ENCODE results near the gene SLC2A6. TPM values are rescaled to one million over a fixed set of nuclear protein-coding genes. Genes with fewer than 3 reads are reported as not detected.
A peak's percentile ranks its signal among the peaks of the same experiment; 100 is the strongest.
"Not testable (repeated sequence)": the region's sequence is repeated elsewhere in the genome, so short reads cannot be mapped to it uniquely, and the experiment has no call there.

SLC2A6 gene
- total RNA-seq, 1 donor from 2014 or later, result 24.3 TPM

DNA sequence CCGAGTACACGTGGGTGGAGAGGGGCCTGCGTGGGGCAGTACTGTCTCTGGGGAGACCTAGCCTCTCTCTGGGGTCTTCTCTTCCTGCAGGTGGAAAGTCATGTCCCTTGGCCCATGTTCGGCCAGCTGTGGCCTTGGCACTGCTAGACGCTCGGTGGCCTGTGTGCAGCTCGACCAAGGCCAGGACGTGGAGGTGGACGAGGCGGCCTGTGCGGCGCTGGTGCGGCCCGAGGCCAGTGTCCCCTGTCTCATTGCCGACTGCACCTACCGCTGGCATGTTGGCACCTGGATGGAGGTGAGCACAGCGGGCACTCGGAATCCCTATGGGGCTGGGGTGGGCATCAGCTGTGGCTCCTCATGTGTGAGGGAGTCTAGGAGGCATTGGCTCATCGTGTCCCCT, 24.6 kb downstream of the SLC2A6 start:
- no peak overlapping the region for H3K4me3 ChIP-seq (ENCODE audit: insufficient read depth, low read depth, low read length)
- Mint-ChIP-seq H3K4me3 (ENCODE audit: unreplicated experiment) (no peak overlapping the region), H3K9me3 (ENCODE audit: unreplicated experiment) (no peaks in the 10 kb centered on the region), H3K27ac (ENCODE audit: unreplicated experiment) (no peak overlapping the region), H3K36me3 (ENCODE audit: low read depth, unreplicated experiment) (no peaks in the 10 kb centered on the region), H3K27me3 (ENCODE audit: low read depth, unreplicated experiment) (peaks cover 9% of the 10 kb centered on the region), H3K4me1 (ENCODE audit: low read depth, unreplicated experiment) (no peaks in the 10 kb centered on the region)
- no peak overlapping the region for H2AFZ ChIP-seq (ENCODE audit: low read depth, low read length)
- H3K4me2 ChIP-seq (ENCODE audit: low read length), result no peak overlapping the region
- no peak for TF ChIP-seq CTCF (IDR thresholded peaks at IDR 0.05; ENCODE audit: insufficient read depth, low read depth, low read length)
- TF ChIP-seq EZH2 (IDR thresholded peaks at IDR 0.05; ENCODE audit: insufficient read depth, low read length), result no peak
- peaks cover 6% of the 10 kb centered on the region for H3K27me3 ChIP-seq (ENCODE audit: insufficient read depth, low read length)
- H3K36me3 ChIP-seq (ENCODE audit: insufficient read depth, low read length), result no peaks in the 10 kb centered on the region
- no peak overlapping the region for H3K9ac ChIP-seq (ENCODE audit: low read length)
- FAIRE-seq (no peak), DNase-seq (ENCODE audit: low read depth) (no peak)
- H3K79me2 ChIP-seq (ENCODE audit: insufficient read depth, low read length), result no peaks in the 10 kb centered on the region
- H3K9me3 ChIP-seq (ENCODE audit: insufficient read depth, low read depth, low read length), result no peaks in the 10 kb centered on the region
- no peaks in the 10 kb centered on the region for H4K20me1 ChIP-seq (ENCODE audit: insufficient read depth, low read length)
- H3K4me1 ChIP-seq (ENCODE audit: insufficient read depth, low read length), result peaks cover 3% of the 10 kb centered on the region
- no peak overlapping the region for H3K27ac ChIP-seq (ENCODE audit: low read depth, low read length)

GRCh38 chr9:133453651-133454050, 25.2 kb downstream of the SLC2A6 start:
- TF ChIP-seq CTCF (IDR thresholded peaks at IDR 0.05; ENCODE audit: insufficient read depth, low read depth, low read length), result no peak
- TF ChIP-seq EZH2 (IDR thresholded peaks at IDR 0.05; ENCODE audit: insufficient read depth, low read length), result no peak
- no peak overlapping the region for H2AFZ ChIP-seq (ENCODE audit: low read depth, low read length)
- H3K27me3 ChIP-seq (ENCODE audit: insufficient read depth, low read length), result peaks cover 6% of the 10 kb centered on the region
- Mint-ChIP-seq H3K27ac (ENCODE audit: unreplicated experiment) (no peak overlapping the region), H3K4me1 (ENCODE audit: low read depth, unreplicated experiment) (no peaks in the 10 kb centered on the region), H3K9me3 (ENCODE audit: unreplicated experiment) (no peaks in the 10 kb centered on the region), H3K27me3 (ENCODE audit: low read depth, unreplicated experiment) (peaks cover 11% of the 10 kb centered on the region), H3K36me3 (ENCODE audit: low read depth, unreplicated experiment) (no peaks in the 10 kb centered on the region), H3K4me3 (ENCODE audit: unreplicated experiment) (no peak overlapping the region)
- H3K4me3 ChIP-seq (ENCODE audit: insufficient read depth, low read depth, low read length), result no peak overlapping the region
- no peak overlapping the region for H3K4me2 ChIP-seq (ENCODE audit: low read length)
- H3K9ac ChIP-seq (ENCODE audit: low read length), result no peak overlapping the region
- H4K20me1 ChIP-seq (ENCODE audit: insufficient read depth, low read length), result no peaks in the 10 kb centered on the region
- H3K4me1 ChIP-seq (ENCODE audit: insufficient read depth, low read length), result no peaks in the 10 kb centered on the region
- FAIRE-seq, result no peak
- H3K27ac ChIP-seq (ENCODE audit: low read depth, low read length), result no peak overlapping the region
- no peaks in the 10 kb centered on the region for H3K79me2 ChIP-seq (ENCODE audit: insufficient read depth, low read length)
- H3K9me3 ChIP-seq (ENCODE audit: insufficient read depth, low read depth, low read length), result no peaks in the 10 kb centered on the region
- H3K36me3 ChIP-seq (ENCODE audit: insufficient read depth, low read length), result no peaks in the 10 kb centered on the region
- DNase-seq (ENCODE audit: low read depth), result peak; percentile 10

- no peaks in the 10 kb centered on the region for H3K79me2 ChIP-seq (ENCODE audit: insufficient read depth, low read length)
- H3K4me2 ChIP-seq (ENCODE audit: low read length), result no peak overlapping the region
- H2AFZ ChIP-seq (ENCODE audit: low read depth, low read length), result no peak overlapping the region
- no peak for FAIRE-seq
- H3K4me1 ChIP-seq (ENCODE audit: insufficient read depth, low read length), result no peaks in the 10 kb centered on the region
- Mint-ChIP-seq H3K27ac (ENCODE audit: unreplicated experiment) (no peak overlapping the region), H3K4me1 (ENCODE audit: low read depth, unreplicated experiment) (no peaks in the 10 kb centered on the region), H3K27me3 (ENCODE audit: low read depth, unreplicated experiment) (peaks cover 13% of the 10 kb centered on the region), H3K9me3 (ENCODE audit: unreplicated experiment) (no peaks in the 10 kb centered on the region), H3K4me3 (ENCODE audit: unreplicated experiment) (no peak overlapping the region), H3K36me3 (ENCODE audit: low read depth, unreplicated experiment) (no peaks in the 10 kb centered on the region)
- H3K4me3 ChIP-seq (ENCODE audit: insufficient read depth, low read depth, low read length), result no peak overlapping the region
- H3K9me3 ChIP-seq (ENCODE audit: insufficient read depth, low read depth, low read length), result no peaks in the 10 kb centered on the region
- H3K9ac ChIP-seq (ENCODE audit: low read length), result no peak overlapping the region
- H3K27ac ChIP-seq (ENCODE audit: low read depth, low read length), result no peak overlapping the region
- no peak for DNase-seq (ENCODE audit: low read depth)
- no peaks in the 10 kb centered on the region for H3K36me3 ChIP-seq (ENCODE audit: insufficient read depth, low read length)
- TF ChIP-seq EZH2 (IDR thresholded peaks at IDR 0.05; ENCODE audit: insufficient read depth, low read length), result no peak
- TF ChIP-seq CTCF (IDR thresholded peaks at IDR 0.05; ENCODE audit: insufficient read depth, low read depth, low read length), result no peak
- peaks cover 6% of the 10 kb centered on the region for H3K27me3 ChIP-seq (ENCODE audit: insufficient read depth, low read length)
- H4K20me1 ChIP-seq (ENCODE audit: insufficient read depth, low read length), result no peaks in the 10 kb centered on the region
These were observed 26.3 kb downstream of the SLC2A6 start for GRCh38 chr9:133452562-133452961.

- H3K9me3 Mint-ChIP-seq (ENCODE audit: unreplicated experiment); H3K4me1 ChIP-seq (ENCODE audit: insufficient read depth, low read length): not testable (repeated sequence)
These were observed 27.0 kb downstream of the SLC2A6 start for GRCh38 chr9:133451865-133452264.

More at GRCh38 chr9:133451865-133452264, 27.0 kb downstream of the SLC2A6 start:
- H3K4me1 Mint-ChIP-seq (ENCODE audit: low read depth, unreplicated experiment); H3K4me2 ChIP-seq (ENCODE audit: low read length); H3K9me3 ChIP-seq (ENCODE audit: insufficient read depth, low read depth, low read length); H3K27ac ChIP-seq (ENCODE audit: low read depth, low read length); H3K36me3 ChIP-seq (ENCODE audit: insufficient read depth, low read length); H3K27ac Mint-ChIP-seq (ENCODE audit: unreplicated experiment); DNase-seq (ENCODE audit: low read depth); H2AFZ ChIP-seq (ENCODE audit: low read depth, low read length); H3K4me3 Mint-ChIP-seq (ENCODE audit: unreplicated experiment); H3K4me3 ChIP-seq (ENCODE audit: insufficient read depth, low read depth, low read length); H3K79me2 ChIP-seq (ENCODE audit: insufficient read depth, low read length); H3K9ac ChIP-seq (ENCODE audit: low read length); H3K36me3 Mint-ChIP-seq (ENCODE audit: low read depth, unreplicated experiment); FAIRE-seq; H4K20me1 ChIP-seq (ENCODE audit: insufficient read depth, low read length): not testable (repeated sequence)
- H3K27me3 ChIP-seq (ENCODE audit: insufficient read depth, low read length), result peaks cover 11% of the 10 kb centered on the region
- H3K27me3 Mint-ChIP-seq (ENCODE audit: low read depth, unreplicated experiment), result peaks cover 13% of the 10 kb centered on the region

Measured in astrocyte (in vitro differentiated cells and primary cell).